ENCODE results near the gene ANKRD23. TPM values are rescaled to one million over a fixed set of nuclear protein-coding genes. Genes with fewer than 3 reads are reported as not detected.

Gene ANKRD23
- total and polyA plus RNA-seq, 2 donors (not counting 1 experiment from before 2014, with no cell fraction given): 0.41 to 1.3 TPM

DNA sequence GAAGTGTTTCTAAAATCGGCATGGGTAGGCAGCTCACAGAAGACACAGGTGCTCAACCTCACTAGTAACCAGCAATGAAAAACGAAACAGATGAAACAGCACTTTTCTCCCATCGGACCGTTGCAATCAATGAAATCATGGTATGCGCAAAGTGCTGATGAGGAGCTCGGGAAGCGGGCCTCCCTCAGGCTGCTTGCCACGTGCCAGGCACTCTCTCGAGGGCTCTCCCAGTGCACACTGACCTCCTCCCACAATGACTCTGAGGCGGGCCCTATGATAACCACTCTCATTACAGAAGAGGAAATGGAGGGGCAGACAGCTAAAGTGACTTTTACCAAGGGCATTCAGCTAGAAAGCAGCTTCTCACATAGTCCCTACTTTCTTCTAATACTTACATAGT, 3.8 kb upstream of the ANKRD23 start:
- no peak for DNase-seq (ENCODE audit: low read depth in 2 of 2)
- H2AFZ ChIP-seq (ENCODE audit: low read length): no peak overlapping the region
- H3K4me2 ChIP-seq (ENCODE audit: extremely low read depth, insufficient read depth, low read length): no peak overlapping the region
- no peak for TF ChIP-seq CTCF (conservative IDR thresholded peaks at IDR 0.05 in 1 of 2, IDR thresholded peaks at IDR 0.05 in 1 of 2; ENCODE audit: low read depth in 1 of 2, low read length in 2 of 2)
- no peak for TF ChIP-seq EZH2 (IDR thresholded peaks at IDR 0.05; ENCODE audit: low read length, missing control alignments)
- H3K4me3 ChIP-seq (replicated peaks in 1 of 4; ENCODE audit: control extremely low read depth in 1 of 4, insufficient read depth in 1 of 4, low read depth in 3 of 4, low read length in 4 of 4): no peak overlapping the region
- no peak overlapping the region for H3K27ac ChIP-seq (ENCODE audit: insufficient read depth, low read length)
- H3K9me3 ChIP-seq (ENCODE audit: control insufficient read depth, insufficient read depth, low read depth, low read length): no peaks in the 10 kb centered on the region
- no peaks in the 10 kb centered on the region for H4K20me1 ChIP-seq (ENCODE audit: control insufficient read depth, extremely low read depth, insufficient read depth, low read length)
- H3K27me3 ChIP-seq (ENCODE audit: control insufficient read depth, insufficient read depth, low read length): no peaks in the 10 kb centered on the region
- no peaks in the 10 kb centered on the region for H3K79me2 ChIP-seq (ENCODE audit: control insufficient read depth, insufficient read depth, low read length)
- H3K4me1 ChIP-seq (ENCODE audit: control insufficient read depth, extremely low read depth, insufficient read depth, low read length): no peaks in the 10 kb centered on the region
- no peak overlapping the region for H3K9ac ChIP-seq (ENCODE audit: insufficient read depth, low read length)
- H3K36me3 ChIP-seq (ENCODE audit: control insufficient read depth, insufficient read depth, low read length): no peaks in the 10 kb centered on the region

GRCh38 chr2:96846825-96847224, 3.0 kb upstream of the ANKRD23 start:
- Histone ChIP-seq H3K9ac (ENCODE audit: insufficient read depth, low read length) (no peak overlapping the region), H3K4me2 (ENCODE audit: extremely low read depth, insufficient read depth, low read length) (no peak overlapping the region), H3K79me2 (ENCODE audit: control insufficient read depth, insufficient read depth, low read length) (no peaks in the 10 kb centered on the region), H3K4me3 (replicated peaks in 1 of 4; ENCODE audit: control extremely low read depth in 1 of 4, insufficient read depth in 1 of 4, low read depth in 3 of 4, low read length in 4 of 4) (no peak overlapping the region), H3K27ac (ENCODE audit: insufficient read depth, low read length) (no peak overlapping the region), H3K36me3 (ENCODE audit: control insufficient read depth, insufficient read depth, low read length) (no peaks in the 10 kb centered on the region), H3K9me3 (ENCODE audit: control insufficient read depth, insufficient read depth, low read depth, low read length) (no peaks in the 10 kb centered on the region), H2AFZ (ENCODE audit: low read length) (no peak overlapping the region), H3K27me3 (ENCODE audit: control insufficient read depth, insufficient read depth, low read length) (no peaks in the 10 kb centered on the region), H4K20me1 (ENCODE audit: control insufficient read depth, extremely low read depth, insufficient read depth, low read length) (no peaks in the 10 kb centered on the region), H3K4me1 (ENCODE audit: control insufficient read depth, extremely low read depth, insufficient read depth, low read length) (no peaks in the 10 kb centered on the region)
- no peak for DNase-seq (ENCODE audit: low read depth in 2 of 2)
- no peak for TF ChIP-seq CTCF (conservative IDR thresholded peaks at IDR 0.05 in 1 of 2, IDR thresholded peaks at IDR 0.05 in 1 of 2; ENCODE audit: low read depth in 1 of 2, low read length in 2 of 2)
- no peak for TF ChIP-seq EZH2 (IDR thresholded peaks at IDR 0.05; ENCODE audit: low read length, missing control alignments)

DNA sequence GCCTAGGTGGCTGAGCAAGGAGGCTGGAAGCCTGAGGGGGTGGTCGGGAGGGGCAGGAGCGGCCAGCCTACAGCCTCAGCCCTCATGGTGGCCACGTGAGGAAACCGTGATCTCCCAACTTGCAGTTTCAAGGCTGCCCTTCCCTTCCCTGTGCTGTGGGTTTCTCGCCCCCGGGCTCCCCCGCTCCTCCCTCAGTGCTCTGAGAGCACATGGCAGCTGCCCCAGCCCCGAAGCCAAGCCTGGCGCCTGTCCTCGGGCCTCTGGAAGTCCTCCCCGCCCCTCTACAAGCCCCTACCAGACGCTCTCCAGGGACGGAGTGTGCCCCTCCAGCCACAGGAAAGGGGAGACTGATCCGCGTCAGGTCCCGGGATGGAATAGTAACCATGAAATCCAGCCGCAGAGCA, 586 bp upstream of the ANKRD23 start:
- TF ChIP-seq EZH2 (IDR thresholded peaks at IDR 0.05; ENCODE audit: low read length, missing control alignments) (no peak), CTCF (conservative IDR thresholded peaks at IDR 0.05 in 1 of 2, IDR thresholded peaks at IDR 0.05 in 1 of 2; ENCODE audit: low read depth in 1 of 2, low read length in 2 of 2) (no peak)
- H4K20me1 ChIP-seq (ENCODE audit: control insufficient read depth, extremely low read depth, insufficient read depth, low read length): no peaks in the 10 kb centered on the region
- H3K27me3 ChIP-seq (ENCODE audit: control insufficient read depth, insufficient read depth, low read length): no peaks in the 10 kb centered on the region
- no peak overlapping the region for H3K4me3 ChIP-seq (replicated peaks in 1 of 4; ENCODE audit: control extremely low read depth in 1 of 4, insufficient read depth in 1 of 4, low read depth in 3 of 4, low read length in 4 of 4)
- H3K4me2 ChIP-seq (ENCODE audit: extremely low read depth, insufficient read depth, low read length): no peak overlapping the region
- H3K27ac ChIP-seq (ENCODE audit: insufficient read depth, low read length): no peak overlapping the region
- no peaks in the 10 kb centered on the region for H3K36me3 ChIP-seq (ENCODE audit: control insufficient read depth, insufficient read depth, low read length)
- no peak overlapping the region for H2AFZ ChIP-seq (ENCODE audit: low read length)
- no peak overlapping the region for H3K9ac ChIP-seq (ENCODE audit: insufficient read depth, low read length)
- no peaks in the 10 kb centered on the region for H3K4me1 ChIP-seq (ENCODE audit: control insufficient read depth, extremely low read depth, insufficient read depth, low read length)
- no peak for DNase-seq (ENCODE audit: low read depth in 2 of 2)
- no peaks in the 10 kb centered on the region for H3K79me2 ChIP-seq (ENCODE audit: control insufficient read depth, insufficient read depth, low read length)
- no peaks in the 10 kb centered on the region for H3K9me3 ChIP-seq (ENCODE audit: control insufficient read depth, insufficient read depth, low read depth, low read length)
